Activated T-helper 1 cell treated with anti-CD3 and anti-CD28 coated beads, Interleukin-2, amount 50 U/mL, for 16 hours (primary cell): ENCODE data around the gene FAM180B.
"Not testable (repeated sequence)": the region's sequence is repeated elsewhere in the genome, so short reads cannot be mapped to it uniquely, and the experiment has no call there.

Experiments used
- DNase-seq, 2 donors: peaks; one replicate each; pipeline ENCODE4 v3.0.0-alpha.2; 2020; ENCODE audit warnings: low read depth in 1 of 2, low spot score in 1 of 2

The FAM180B gene

GRCh38 chr11:47593934-47594855, 7.7 kb downstream of the FAM180B start, which contains the start of gene C1QTNF4:
Gene C1QTNF4, minus strand, starts transcription at chr11:47594411. Its CDS starts 3,601 bp downstream, at chr11:47590810.
- no peak for DNase-seq

- DNase-seq, result no peak
Observed at GRCh38 chr11:47595029-47595428, 8.6 kb downstream of the FAM180B start.

DNA sequence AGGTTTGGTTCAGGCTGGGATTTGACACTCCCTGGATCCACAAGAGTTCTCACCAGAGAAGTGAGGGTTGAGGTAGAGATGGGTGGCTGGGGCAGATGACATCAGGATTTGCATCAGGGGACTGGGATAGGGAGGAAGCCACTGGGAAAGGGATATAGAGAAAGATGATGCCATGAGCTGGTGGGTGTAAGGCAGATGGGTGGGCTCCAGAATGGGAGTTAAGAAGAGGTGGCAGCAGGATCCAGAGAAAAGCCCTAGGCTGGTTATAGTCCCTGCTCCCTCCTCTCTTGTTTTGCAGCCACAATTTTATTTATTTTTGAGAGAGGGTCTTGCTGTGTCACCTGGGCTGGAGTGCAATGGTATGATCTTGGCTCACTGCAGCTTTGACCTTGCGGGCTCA, 9.5 kb downstream of the FAM180B start:
- no peak for DNase-seq

- no peak for DNase-seq
Observed at GRCh38 chr11:47599902-47600301, 13.4 kb downstream of the FAM180B start.

DNA sequence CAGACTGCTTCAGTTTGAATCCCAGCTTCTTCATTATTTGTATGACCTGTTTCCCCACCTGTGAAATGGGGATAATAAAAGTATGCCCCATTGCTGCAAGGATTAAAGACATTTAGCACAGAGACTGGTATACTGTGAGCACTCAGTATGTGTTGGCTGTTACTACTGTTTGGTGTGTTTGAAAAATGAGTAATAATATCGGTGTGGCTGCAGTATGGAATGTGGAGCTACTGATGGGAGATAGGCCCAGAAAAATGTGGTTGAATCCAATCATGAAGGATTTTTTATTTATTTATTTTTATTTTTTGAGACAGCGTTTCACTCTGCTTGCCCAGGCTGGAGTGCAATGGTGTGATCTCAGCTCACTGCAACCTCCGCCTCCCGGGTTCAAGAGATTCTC, 16.8 kb downstream of the FAM180B start:
- DNase-seq, result no peak

- no peak for DNase-seq
Observed at GRCh38 chr11:47605921-47606320, 19.4 kb downstream of the FAM180B start.

- no peak for DNase-seq
Observed at GRCh38 chr11:47606731-47607130, 20.3 kb downstream of the FAM180B start.

DNA sequence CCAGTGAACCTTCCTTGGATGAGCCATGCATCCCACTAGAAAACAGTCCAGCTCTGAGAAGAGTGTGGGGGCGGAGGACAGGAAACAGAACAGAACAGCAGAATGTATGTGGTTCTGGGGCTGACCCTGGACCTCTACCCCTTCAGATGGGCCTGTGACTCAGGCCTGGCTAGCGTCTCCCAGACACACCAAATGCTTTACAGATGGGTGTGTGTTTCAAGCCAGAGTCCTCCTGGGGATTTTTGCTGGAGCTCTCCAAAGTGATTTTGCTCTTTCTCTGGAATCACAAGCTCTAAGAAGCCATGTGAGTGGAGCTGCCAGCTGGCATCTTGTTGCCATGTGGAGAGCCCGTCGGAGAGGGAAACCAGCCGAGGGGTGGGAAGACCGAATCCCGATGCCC, 20.9 kb downstream of the FAM180B start:
- DNase-seq, result no peak

DNA sequence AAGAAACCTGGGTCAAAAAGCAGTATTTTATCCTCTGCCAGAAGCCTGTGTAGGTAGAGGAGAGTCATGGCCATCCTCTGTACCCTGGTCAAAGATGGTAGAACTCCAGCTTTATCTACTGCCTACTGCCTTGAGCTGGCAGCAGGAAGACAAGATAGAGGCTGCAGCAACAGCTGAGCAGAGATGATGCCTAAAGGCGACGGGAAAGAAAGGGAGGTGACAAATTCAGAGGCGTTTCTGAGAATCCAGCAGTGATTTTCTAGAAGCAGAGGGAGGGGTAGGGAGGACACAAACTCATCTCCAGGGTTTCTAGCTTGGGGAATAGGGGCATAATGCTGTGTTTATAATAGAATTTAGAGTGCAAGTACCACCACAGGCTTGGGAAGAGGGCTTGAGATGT, 23.2 kb downstream of the FAM180B start:
- no peak for DNase-seq

GRCh38 chr11:47611348-47611794, 24.9 kb downstream of the FAM180B start:
- no peak for DNase-seq

GRCh38 chr11:47615249-47615648, 28.8 kb downstream of the FAM180B start:
- no peak for DNase-seq

DNA sequence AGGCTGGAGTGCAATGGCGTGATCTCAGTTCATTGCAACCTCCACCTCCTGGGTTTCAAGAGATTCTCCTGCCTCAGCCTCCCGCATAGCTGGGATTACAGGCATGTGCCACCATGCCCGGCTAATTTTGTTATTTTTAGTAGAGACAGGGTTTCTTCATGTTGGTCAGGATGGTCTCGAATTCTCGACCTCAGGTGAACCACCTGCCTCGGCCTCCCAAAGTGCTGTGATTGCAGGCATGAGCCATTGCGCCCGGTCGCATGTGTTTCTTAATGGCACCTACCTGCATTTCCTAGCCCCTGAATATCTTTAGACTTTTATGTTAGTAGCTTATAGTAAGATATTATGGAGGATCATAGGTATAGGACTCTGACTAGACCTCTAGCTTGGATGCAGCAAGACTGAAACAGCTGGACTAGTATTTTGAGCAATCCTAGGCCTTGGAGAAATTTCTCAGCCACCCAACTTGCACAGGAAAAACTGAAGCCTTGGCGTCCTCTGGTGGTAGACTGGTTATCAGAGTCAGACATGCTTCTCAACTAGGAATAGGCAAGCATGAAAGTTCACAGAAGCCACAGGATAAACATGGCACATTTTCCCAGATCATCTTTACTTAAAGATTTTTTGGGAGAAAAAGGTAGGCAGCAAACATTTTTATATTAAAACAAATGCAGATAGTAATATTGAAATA, 30.4 kb downstream of the FAM180B start:
- no peak for DNase-seq

GRCh38 chr11:47617417-47617809, 30.9 kb downstream of the FAM180B start:
- no peak for DNase-seq

DNA sequence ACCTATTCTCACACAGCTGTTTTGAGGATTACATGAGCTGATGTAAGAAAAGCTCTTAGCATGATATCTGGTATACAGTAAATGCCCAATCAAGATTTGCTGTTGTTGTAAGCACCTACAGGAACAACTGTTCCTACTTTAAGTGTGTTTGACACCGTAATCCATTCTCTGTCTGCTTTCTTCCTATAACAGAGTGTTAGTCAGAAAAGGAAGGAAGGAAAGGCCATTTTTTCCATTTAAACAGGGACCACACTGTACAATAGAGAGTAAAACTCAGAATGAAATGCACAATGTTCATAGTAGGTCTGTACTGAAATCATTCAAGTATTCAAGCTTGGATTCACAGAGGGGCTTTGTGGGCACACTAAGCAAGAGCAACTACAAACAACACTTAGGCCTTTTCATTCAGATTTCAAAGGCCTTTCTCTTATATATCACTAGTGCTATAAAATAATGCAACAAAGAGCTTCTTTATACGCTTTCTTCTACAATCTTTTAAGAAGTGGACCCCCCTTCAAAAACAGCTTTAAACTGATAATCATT, 34.4 kb downstream of the FAM180B start:
- no peak for DNase-seq

DNA sequence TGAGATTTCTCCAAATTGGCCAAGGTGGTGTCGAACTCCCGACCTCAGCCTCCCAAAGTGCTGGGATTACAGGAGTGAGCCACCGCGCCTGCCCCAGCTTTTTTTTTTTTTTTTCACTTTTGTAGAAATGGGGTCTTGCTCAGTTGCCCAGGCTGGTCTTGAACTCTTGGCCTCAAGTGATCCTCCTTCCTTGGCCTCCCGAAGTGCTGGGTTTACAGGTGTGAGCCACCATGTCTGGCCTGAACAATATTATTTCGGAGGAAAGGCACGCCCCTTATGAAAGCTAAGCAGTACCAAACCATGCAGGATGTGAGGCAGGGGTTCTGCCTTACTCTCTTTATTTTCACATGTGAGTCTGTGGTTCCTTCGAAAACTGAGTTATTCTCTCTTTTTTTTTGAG, 39.8 kb downstream of the FAM180B start:
- DNase-seq, result no peak

- no peak for DNase-seq
Observed at GRCh38 chr11:47628026-47628425, 41.5 kb downstream of the FAM180B start.

DNA sequence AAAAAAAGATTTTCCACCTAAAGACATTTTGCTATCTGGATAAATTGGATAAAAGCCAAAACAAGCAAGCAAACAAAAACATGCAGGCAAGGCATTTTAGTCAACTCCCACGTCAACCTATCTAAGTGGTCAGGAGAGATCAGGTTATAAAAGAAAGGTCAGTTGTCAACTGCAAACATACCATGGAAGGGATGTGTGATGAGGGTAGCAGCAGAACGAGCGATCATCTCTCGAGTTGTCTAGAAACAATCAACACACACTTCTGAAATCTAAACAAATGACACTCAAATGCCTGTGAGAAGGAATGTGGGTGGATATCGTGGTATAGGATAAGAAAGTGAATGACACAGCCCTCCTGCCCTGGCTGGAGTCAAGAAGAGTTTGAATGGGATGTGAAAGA, 45.0 kb downstream of the FAM180B start:
- DNase-seq, result no peak

DNA sequence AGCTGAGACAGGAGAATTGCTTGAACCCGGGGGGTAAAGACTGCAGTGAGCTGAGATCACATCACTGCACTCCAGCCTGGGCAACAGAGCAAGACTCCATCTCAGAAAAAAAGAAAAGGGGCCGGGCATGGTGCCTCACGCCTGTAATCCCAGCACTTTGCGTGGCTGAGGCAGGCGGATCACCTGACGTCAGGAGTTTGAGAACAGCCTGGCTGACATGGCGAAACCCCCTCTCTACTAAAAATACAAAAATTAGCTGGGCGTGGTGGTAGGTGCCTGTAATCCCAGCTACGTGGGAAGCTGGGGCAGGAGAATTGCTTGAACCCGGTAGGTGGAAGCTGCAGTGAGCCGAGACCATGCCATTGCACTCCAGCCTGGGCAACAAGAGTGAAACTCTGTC, 49.9 kb downstream of the FAM180B start:
- not testable (repeated sequence) for DNase-seq
